HepG2 (cell line): ENCODE data around the gene TNS1. TPM values are rescaled to one million over a fixed set of nuclear protein-coding genes. Genes with fewer than 3 reads are reported as not detected.
A peak's percentile ranks its signal among the peaks of the same experiment; 100 is the strongest.

Source experiments
- FOXA3 ChIP-seq: IDR thresholded peaks from 2 replicates; pipeline ENCODE4 v1.6.1; 2016; ENCODE audit warnings: missing genetic modification reagents, missing compliant biosample characterization
- HNRNPUL1 ChIP-seq: fragments of 200-400 bp; formaldehyde crosslinking; IDR thresholded peaks from 2 replicates; pipeline ENCODE4 v1.6.1; 2017; ENCODE audit warnings: low read depth, mild to moderate bottlenecking, low read length, moderate library complexity
- JARID2 ChIP-seq: sonication (generic); formaldehyde crosslinking; IDR thresholded peaks from 2 replicates; pipeline ENCODE4 v1.8.1; 2023; ENCODE audit warnings: missing genetic modification reagents, inconsistent platforms; ENCODE audit not compliant: insufficient replicate concordance
- KDM5A ChIP-seq: fragments of 200-600 bp; sonication (generic); IDR thresholded peaks from 2 replicates; pipeline ENCODE4 v1.7.0; 2018; ENCODE audit warnings: antibody characterized with exemption, mild to moderate bottlenecking, low read length, borderline replicate concordance
- PCBP2 ChIP-seq: fragments of 200-400 bp; formaldehyde crosslinking; optimal IDR thresholded peaks from 2 replicates; pipeline ENCODE3; 2018; ENCODE audit warnings: low read length, low read depth; ENCODE audit not compliant: poor library complexity, severe bottlenecking
- SP140L ChIP-seq: sonication (generic); formaldehyde crosslinking; IDR thresholded peaks from 2 replicates; pipeline ENCODE4 v1.4.0; 2020; ENCODE audit warnings: missing genetic modification reagents, borderline replicate concordance
- ZNF296 ChIP-seq: sonication (generic); formaldehyde crosslinking; conservative IDR thresholded peaks from 2 replicates; pipeline ENCODE4 v1.5.0; 2020; ENCODE audit warnings: mild to moderate bottlenecking, missing genetic modification reagents
- ZNF619 ChIP-seq: sonication (generic); formaldehyde crosslinking; IDR thresholded peaks from 2 replicates; pipeline ENCODE4 v1.4.0; 2020; ENCODE audit warnings: mild to moderate bottlenecking, missing genetic modification reagents
- ZNF766 ChIP-seq: sonication (generic); formaldehyde crosslinking; IDR thresholded peaks from 2 replicates; pipeline ENCODE4 v1.5.0; 2020; ENCODE audit warnings: missing genetic modification reagents, borderline replicate concordance
- ZNF776 ChIP-seq: sonication (generic); formaldehyde crosslinking; IDR thresholded peaks from 2 replicates; pipeline ENCODE4 v1.4.0; 2020; ENCODE audit warnings: mild to moderate bottlenecking, missing genetic modification reagents
- ZNF780A ChIP-seq: sonication (generic); formaldehyde crosslinking; IDR thresholded peaks from 2 replicates; pipeline ENCODE4 v1.8.0; 2022; ENCODE audit warnings: mild to moderate bottlenecking, missing genetic modification reagents, moderate library complexity
- ZNF83 ChIP-seq: sonication (generic); formaldehyde crosslinking; IDR thresholded peaks from 2 replicates; pipeline ENCODE4 v1.4.0; 2020; ENCODE audit warnings: missing genetic modification reagents, mild to moderate bottlenecking, borderline replicate concordance
- polyA plus RNA-seq, 8 experiments: library from polyadenylated mRNA; depleted of rRNA in 3 of 8; stranded (reverse) in 7 of 8; unstranded in 1 of 8; fragments of >200 nt; fragmentation: Illumina TruSeq in 4 of 8; extraction: Trizol in 4 of 8; gene quantifications; 2 replicates each; pipeline versions ENCODE4 v1.2.1 to v1.2.3, GENCODE V29; 2011 to 2016; ENCODE audit warnings: low read depth in 4 of 8, missing spikeins in 1 of 8, mixed read lengths in 1 of 8; ENCODE audit not compliant: insufficient read depth in 1 of 8
- total RNA-seq, 5 experiments: library from RNA; depleted of rRNA; stranded (reverse); fragments of >200 nt; fragmentation: Illumina TruSeq; extraction: Trizol; gene quantifications; 2 replicates each; pipeline ENCODE4 v1.2.3, GENCODE V29; 2016; ENCODE audit warnings: low read depth in 1 of 5
- TF ChIP-seq, protein P1 (sequence below): IDR thresholded peaks from 2 replicates; pipeline ENCODE4 v1.6.1; 2016; ENCODE audit warnings: low read depth, control low read depth
- TF ChIP-seq, protein P2 (sequence below): sonication (generic); formaldehyde crosslinking; IDR thresholded peaks from 2 replicates; pipeline ENCODE4 v1.4.0; 2020; ENCODE audit warnings: missing genetic modification reagents
- TF ChIP-seq, protein P3 (sequence below): sonication (generic); formaldehyde crosslinking; IDR thresholded peaks from 2 replicates; pipeline ENCODE4 v1.5.0; 2020; ENCODE audit warnings: mild to moderate bottlenecking, missing genetic modification reagents, borderline replicate concordance
- TF ChIP-seq, protein P4 (sequence below): sonication (generic); formaldehyde crosslinking; IDR thresholded peaks from 2 replicates; pipeline ENCODE4 v1.4.0; 2020; ENCODE audit warnings: missing genetic modification reagents

The TNS1 gene
- total and polyA plus RNA-seq, 2 of the 13 experiments (the other 11 are each of a cell fraction or from before 2014, with no cell fraction given) = 1.9 to 118 TPM

DNA sequence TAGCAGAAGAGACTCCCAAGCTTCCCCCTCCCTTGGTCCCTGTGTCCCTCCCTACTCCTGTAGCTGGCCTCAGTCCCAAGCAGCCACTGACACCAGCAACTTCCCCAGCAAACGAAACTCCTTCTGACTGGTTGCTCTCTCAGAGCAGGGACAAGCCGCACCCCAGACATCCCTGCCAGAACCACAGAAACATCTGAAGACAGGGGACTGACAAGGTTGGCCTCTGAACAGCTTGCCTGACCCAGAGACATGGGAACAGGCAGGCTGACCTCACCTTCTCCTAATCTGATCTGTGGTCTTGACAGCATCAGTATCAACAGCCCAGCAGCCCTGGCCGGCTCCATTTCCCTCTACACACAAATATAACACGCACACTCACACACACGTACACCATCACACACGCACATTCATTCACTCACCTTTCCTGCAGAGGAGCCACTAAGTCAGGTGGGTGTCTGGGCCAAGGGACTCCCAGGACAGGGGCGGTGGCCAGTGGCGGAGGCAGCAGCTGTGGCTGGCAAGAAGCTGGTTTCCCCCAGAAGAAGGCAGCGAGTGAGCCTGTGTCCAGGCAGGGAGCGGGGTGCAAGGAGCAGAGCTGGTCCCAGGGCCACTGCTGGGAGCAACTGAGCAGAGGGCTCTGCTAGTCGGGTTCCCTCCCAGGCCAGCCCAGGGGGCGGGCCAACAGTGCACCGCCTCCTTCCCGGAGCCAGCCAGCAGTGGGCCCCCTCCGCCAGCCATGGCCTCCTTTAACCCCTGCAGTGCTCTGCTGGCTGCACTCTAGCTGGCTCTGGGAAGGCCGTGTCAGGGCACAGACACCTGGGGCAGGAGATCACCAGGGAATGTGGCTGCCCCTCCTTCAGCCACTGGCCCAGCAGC is 59.1 kb downstream of the TNS1 start (continued):
- TF ChIP-seq ZNF83 (CRISPR knock-in tag) (0 out of 2 replicates have a peak, but pooled peaks have one; percentile 68), FOXA3 (CRISPR knock-in tag) (peak; percentile 22; the same call in 1 of the 2 replicates), SP140L (CRISPR knock-in tag) (no peak), ZNF780A (CRISPR knock-in tag) (no peak), HNRNPUL1 (no peak), ZNF619 (CRISPR knock-in tag) (peak; percentile 97), PCBP2 (no peak), KDM5A (no peak; the same call in 1 of the 2 replicates), ZNF296 (0 out of 2 replicates have a peak, but pooled peaks have one; percentile 14), JARID2 (CRISPR knock-in tag) (no peak), ZNF776 (no peak), ZNF766 (CRISPR knock-in tag) (peak; percentile 83; the same call in 1 of the 2 replicates)
- TF ChIP-seq, protein P1, sequence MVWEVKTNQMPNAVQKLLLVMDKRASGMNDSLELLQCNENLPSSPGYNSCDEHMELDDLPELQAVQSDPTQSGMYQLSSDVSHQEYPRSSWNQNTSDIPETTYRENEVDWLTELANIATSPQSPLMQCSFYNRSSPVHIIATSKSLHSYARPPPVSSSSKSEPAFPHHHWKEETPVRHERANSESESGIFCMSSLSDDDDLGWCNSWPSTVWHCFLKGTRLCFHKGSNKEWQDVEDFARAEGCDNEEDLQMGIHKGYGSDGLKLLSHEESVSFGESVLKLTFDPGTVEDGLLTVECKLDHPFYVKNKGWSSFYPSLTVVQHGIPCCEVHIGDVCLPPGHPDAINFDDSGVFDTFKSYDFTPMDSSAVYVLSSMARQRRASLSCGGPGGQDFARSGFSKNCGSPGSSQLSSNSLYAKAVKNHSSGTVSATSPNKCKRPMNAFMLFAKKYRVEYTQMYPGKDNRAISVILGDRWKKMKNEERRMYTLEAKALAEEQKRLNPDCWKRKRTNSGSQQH (CRISPR knock-in tag) = no peak; the same call in 1 of the 2 replicates
- TF ChIP-seq, protein P2, sequence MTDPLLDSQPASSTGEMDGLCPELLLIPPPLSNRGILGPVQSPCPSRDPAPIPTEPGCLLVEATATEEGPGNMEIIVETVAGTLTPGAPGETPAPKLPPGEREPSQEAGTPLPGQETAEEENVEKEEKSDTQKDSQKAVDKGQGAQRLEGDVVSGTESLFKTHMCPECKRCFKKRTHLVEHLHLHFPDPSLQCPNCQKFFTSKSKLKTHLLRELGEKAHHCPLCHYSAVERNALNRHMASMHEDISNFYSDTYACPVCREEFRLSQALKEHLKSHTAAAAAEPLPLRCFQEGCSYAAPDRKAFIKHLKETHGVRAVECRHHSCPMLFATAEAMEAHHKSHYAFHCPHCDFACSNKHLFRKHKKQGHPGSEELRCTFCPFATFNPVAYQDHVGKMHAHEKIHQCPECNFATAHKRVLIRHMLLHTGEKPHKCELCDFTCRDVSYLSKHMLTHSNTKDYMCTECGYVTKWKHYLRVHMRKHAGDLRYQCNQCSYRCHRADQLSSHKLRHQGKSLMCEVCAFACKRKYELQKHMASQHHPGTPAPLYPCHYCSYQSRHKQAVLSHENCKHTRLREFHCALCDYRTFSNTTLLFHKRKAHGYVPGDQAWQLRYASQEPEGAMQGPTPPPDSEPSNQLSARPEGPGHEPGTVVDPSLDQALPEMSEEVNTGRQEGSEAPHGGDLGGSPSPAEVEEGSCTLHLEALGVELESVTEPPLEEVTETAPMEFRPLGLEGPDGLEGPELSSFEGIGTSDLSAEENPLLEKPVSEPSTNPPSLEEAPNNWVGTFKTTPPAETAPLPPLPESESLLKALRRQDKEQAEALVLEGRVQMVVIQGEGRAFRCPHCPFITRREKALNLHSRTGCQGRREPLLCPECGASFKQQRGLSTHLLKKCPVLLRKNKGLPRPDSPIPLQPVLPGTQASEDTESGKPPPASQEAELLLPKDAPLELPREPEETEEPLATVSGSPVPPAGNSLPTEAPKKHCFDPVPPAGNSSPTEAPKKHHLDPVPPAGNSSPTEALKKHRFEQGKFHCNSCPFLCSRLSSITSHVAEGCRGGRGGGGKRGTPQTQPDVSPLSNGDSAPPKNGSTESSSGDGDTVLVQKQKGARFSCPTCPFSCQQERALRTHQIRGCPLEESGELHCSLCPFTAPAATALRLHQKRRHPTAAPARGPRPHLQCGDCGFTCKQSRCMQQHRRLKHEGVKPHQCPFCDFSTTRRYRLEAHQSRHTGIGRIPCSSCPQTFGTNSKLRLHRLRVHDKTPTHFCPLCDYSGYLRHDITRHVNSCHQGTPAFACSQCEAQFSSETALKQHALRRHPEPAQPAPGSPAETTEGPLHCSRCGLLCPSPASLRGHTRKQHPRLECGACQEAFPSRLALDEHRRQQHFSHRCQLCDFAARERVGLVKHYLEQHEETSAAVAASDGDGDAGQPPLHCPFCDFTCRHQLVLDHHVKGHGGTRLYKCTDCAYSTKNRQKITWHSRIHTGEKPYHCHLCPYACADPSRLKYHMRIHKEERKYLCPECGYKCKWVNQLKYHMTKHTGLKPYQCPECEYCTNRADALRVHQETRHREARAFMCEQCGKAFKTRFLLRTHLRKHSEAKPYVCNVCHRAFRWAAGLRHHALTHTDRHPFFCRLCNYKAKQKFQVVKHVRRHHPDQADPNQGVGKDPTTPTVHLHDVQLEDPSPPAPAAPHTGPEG = no peak
- TF ChIP-seq, protein P3, sequence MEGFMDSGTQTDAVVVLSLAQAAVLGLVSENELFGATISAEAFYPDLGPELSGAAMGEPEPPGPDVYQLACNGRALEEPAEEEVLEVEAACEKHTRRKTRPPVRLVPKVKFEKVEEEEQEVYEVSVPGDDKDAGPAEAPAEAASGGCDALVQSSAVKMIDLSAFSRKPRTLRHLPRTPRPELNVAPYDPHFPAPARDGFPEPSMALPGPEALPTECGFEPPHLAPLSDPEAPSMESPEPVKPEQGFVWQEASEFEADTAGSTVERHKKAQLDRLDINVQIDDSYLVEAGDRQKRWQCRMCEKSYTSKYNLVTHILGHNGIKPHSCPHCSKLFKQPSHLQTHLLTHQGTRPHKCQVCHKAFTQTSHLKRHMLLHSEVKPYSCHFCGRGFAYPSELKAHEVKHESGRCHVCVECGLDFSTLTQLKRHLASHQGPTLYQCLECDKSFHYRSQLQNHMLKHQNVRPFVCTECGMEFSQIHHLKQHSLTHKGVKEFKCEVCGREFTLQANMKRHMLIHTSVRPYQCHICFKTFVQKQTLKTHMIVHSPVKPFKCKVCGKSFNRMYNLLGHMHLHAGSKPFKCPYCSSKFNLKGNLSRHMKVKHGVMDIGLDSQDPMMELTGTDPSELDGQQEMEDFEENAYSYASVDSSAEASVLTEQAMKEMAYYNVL (CRISPR knock-in tag) = peak; percentile 64; the same call in 1 of the 2 replicates
- TF ChIP-seq, protein P4, sequence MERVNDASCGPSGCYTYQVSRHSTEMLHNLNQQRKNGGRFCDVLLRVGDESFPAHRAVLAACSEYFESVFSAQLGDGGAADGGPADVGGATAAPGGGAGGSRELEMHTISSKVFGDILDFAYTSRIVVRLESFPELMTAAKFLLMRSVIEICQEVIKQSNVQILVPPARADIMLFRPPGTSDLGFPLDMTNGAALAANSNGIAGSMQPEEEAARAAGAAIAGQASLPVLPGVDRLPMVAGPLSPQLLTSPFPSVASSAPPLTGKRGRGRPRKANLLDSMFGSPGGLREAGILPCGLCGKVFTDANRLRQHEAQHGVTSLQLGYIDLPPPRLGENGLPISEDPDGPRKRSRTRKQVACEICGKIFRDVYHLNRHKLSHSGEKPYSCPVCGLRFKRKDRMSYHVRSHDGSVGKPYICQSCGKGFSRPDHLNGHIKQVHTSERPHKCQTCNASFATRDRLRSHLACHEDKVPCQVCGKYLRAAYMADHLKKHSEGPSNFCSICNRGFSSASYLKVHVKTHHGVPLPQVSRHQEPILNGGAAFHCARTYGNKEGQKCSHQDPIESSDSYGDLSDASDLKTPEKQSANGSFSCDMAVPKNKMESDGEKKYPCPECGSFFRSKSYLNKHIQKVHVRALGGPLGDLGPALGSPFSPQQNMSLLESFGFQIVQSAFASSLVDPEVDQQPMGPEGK (CRISPR knock-in tag) = peak; percentile 95
